Activated naive CD8-positive, alpha-beta T cell treated with anti-CD3 and anti-CD28 coated beads, Interleukin-2, amount 50 U/mL, for 24 hours (primary cell): ENCODE data around the gene TXLNA.

ENCODE experiments used
- ATAC-seq: fragments of 150-1000 bp; cut with Tn5 transposase; one replicate; pipeline ENCODE4 v1.10.0; 2021
- DNase-seq: peaks from one replicate; pipeline ENCODE4 v3.0.0; 2021
- H3K27ac Mint-ChIP-seq: one replicate; pipeline ENCODE4 v1.8.0; 2021; ENCODE audit warnings: mild to moderate bottlenecking, mixed read lengths
- H3K27me3 Mint-ChIP-seq: one replicate; pipeline ENCODE4 v1.8.0; 2021; ENCODE audit warnings: mixed read lengths
- H3K36me3 Mint-ChIP-seq: one replicate; pipeline ENCODE4 v1.8.0; 2021; ENCODE audit warnings: low read depth, mixed read lengths
- H3K4me1 Mint-ChIP-seq: one replicate; pipeline ENCODE4 v1.8.0; 2021; ENCODE audit warnings: mixed read lengths
- H3K4me3 Mint-ChIP-seq: one replicate; pipeline ENCODE4 v1.8.0; 2021; ENCODE audit warnings: mild to moderate bottlenecking, moderate library complexity, mixed read lengths
- H3K9me3 Mint-ChIP-seq: one replicate; pipeline ENCODE4 v1.8.0; 2021; ENCODE audit warnings: mixed read lengths

TXLNA gene

DNA sequence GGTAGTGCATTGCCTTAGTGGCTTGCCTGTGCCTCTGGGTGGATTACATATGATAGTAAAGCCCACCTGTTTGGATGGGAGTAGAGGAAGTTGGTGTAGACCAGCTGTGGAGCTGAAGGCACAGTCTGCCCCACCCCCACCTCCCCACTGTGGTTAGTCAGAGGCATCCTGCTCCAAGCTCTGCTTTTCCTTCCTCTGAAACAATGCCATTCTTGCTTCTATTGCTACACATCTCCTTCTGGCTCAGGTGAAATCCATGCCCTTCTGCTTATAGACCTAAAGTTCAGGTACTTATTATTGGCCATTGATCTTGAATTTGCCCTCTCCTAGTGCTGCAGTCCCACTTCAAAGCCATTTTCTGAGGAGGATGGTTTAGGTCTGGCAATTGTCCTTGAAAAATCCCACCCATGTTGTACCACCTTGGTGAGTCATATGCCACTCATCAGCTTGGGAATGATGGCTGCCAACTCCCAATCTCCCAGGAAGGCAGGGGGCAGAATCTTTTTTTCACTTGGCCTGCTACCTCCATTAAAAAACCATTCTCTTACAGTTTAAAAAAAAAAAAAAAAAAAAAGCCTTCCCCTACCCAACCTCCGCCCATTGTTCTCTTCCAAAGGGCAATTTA, 6.7 kb upstream of the TXLNA start:
- DNase-seq: no peak
- no peak for ATAC-seq
- Mint-ChIP-seq H3K27me3 (no peaks in the 10 kb centered on the region), H3K4me3 (no peak overlapping the region), H3K4me1 (peaks cover 6% of the 10 kb centered on the region), H3K27ac (no peak overlapping the region), H3K9me3 (no peaks in the 10 kb centered on the region), H3K36me3 (peaks cover 47% of the 10 kb centered on the region)

- Mint-ChIP-seq H3K27me3 (no peaks in the 10 kb centered on the region), H3K4me1 (peaks cover 45% of the 10 kb centered on the region), H3K27ac (peak overlapping the region; percentile 98), H3K4me3 (peak overlapping the region; percentile 94), H3K9me3 (no peaks in the 10 kb centered on the region), H3K36me3 (peaks cover 33% of the 10 kb centered on the region)
- no peak for ATAC-seq
- no peak for DNase-seq
Measured at GRCh38 chr1:32178380-32179192, 889 bp upstream of the TXLNA start.

- no peak for ATAC-seq
- Mint-ChIP-seq H3K9me3 (no peaks in the 10 kb centered on the region), H3K27me3 (no peaks in the 10 kb centered on the region), H3K4me3 (peak overlapping the region; percentile 94), H3K27ac (peak overlapping the region; percentile 98), H3K4me1 (peaks cover 50% of the 10 kb centered on the region), H3K36me3 (peaks cover 37% of the 10 kb centered on the region)
- no peak for DNase-seq
Measured at GRCh38 chr1:32179193-32179442, 357 bp upstream of the TXLNA start.

- H3K4me3 Mint-ChIP-seq: peak overlapping the region; percentile 94
- peak overlapping the region; percentile 98 for H3K27ac Mint-ChIP-seq
- peak; percentile 48 for DNase-seq
- H3K27me3 Mint-ChIP-seq: no peaks in the 10 kb centered on the region
- H3K36me3 Mint-ChIP-seq: peaks cover 43% of the 10 kb centered on the region
- ATAC-seq: peak; percentile 21
- peaks cover 61% of the 10 kb centered on the region for H3K4me1 Mint-ChIP-seq
- H3K9me3 Mint-ChIP-seq: no peaks in the 10 kb centered on the region
Measured at GRCh38 chr1:32180186-32181060, 948 bp downstream of the TXLNA start.

- H3K27me3 Mint-ChIP-seq: no peaks in the 10 kb centered on the region
- H3K9me3 Mint-ChIP-seq: no peaks in the 10 kb centered on the region
- H3K27ac Mint-ChIP-seq: peak overlapping the region; percentile 98
- no peak for ATAC-seq
- peak overlapping the region; percentile 94 for H3K4me3 Mint-ChIP-seq
- no peak for DNase-seq
- peaks cover 45% of the 10 kb centered on the region for H3K36me3 Mint-ChIP-seq
- peaks cover 66% of the 10 kb centered on the region for H3K4me1 Mint-ChIP-seq
Measured at GRCh38 chr1:32181065-32181464, 1.6 kb downstream of the TXLNA start.

GRCh38 chr1:32181563-32181962, 2.1 kb downstream of the TXLNA start:
- H3K9me3 Mint-ChIP-seq: no peaks in the 10 kb centered on the region
- H3K27ac Mint-ChIP-seq: peak overlapping the region; percentile 98
- peaks cover 50% of the 10 kb centered on the region for H3K36me3 Mint-ChIP-seq
- H3K27me3 Mint-ChIP-seq: no peaks in the 10 kb centered on the region
- peak overlapping the region; percentile 94 for H3K4me3 Mint-ChIP-seq
- ATAC-seq: no peak
- DNase-seq: no peak
- H3K4me1 Mint-ChIP-seq: peaks cover 70% of the 10 kb centered on the region

DNA sequence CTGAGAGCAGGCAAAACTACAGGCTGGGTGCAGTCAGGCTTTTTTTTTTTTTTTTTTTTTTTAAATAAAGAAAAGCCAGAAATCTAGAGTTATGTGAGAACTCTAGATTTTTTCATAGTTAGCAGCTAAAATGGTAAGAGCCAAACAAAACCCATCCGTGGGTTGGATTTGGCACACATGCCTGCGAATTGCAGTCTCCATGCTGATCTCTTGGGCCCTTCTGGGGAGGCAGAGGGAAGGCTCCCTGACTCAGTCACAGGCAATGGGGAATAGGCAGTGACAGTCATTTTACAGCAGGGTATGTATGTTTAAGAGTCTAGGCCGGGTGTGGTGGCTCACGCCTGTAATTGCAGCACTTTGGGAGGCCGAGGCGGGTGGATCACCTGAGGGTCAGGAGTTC, 2.6 kb downstream of the TXLNA start:
- peak overlapping the region; percentile 94 for H3K4me3 Mint-ChIP-seq
- ATAC-seq: no peak
- no peak for DNase-seq
- no peaks in the 10 kb centered on the region for H3K9me3 Mint-ChIP-seq
- H3K4me1 Mint-ChIP-seq: peaks cover 71% of the 10 kb centered on the region
- peak overlapping the region; percentile 98 for H3K27ac Mint-ChIP-seq
- H3K36me3 Mint-ChIP-seq: peaks cover 52% of the 10 kb centered on the region
- no peaks in the 10 kb centered on the region for H3K27me3 Mint-ChIP-seq

- H3K4me1 Mint-ChIP-seq: peaks cover 59% of the 10 kb centered on the region
Measured at GRCh38 chr1:32184650-32185049, 5.2 kb downstream of the TXLNA start.

GRCh38 chr1:32186077-32186476, 6.6 kb downstream of the TXLNA start:
- ATAC-seq: peak; percentile 22
- peak overlapping the region; percentile 50 for H3K4me3 Mint-ChIP-seq
- H3K27ac Mint-ChIP-seq: peak overlapping the region; percentile 89

More at GRCh38 chr1:32184650-32185049, 5.2 kb downstream of the TXLNA start:
- Mint-ChIP-seq H3K27ac (peak overlapping the region; percentile 39), H3K27me3 (no peaks in the 10 kb centered on the region), H3K9me3 (no peaks in the 10 kb centered on the region), H3K4me3 (peak overlapping the region; percentile 65), H3K36me3 (peaks cover 75% of the 10 kb centered on the region)
- ATAC-seq (no peak), DNase-seq (no peak)

GRCh38 chr1:32186491-32186890, 7.0 kb downstream of the TXLNA start:
- ATAC-seq: no peak
- DNase-seq: no peak
- no peaks in the 10 kb centered on the region for H3K27me3 Mint-ChIP-seq
- no peaks in the 10 kb centered on the region for H3K9me3 Mint-ChIP-seq
- peaks cover 76% of the 10 kb centered on the region for H3K36me3 Mint-ChIP-seq
- peak overlapping the region; percentile 89 for H3K27ac Mint-ChIP-seq
- peak overlapping the region; percentile 50 for H3K4me3 Mint-ChIP-seq
- peaks cover 43% of the 10 kb centered on the region for H3K4me1 Mint-ChIP-seq

More at GRCh38 chr1:32186077-32186476, 6.6 kb downstream of the TXLNA start:
- DNase-seq: no peak
- Mint-ChIP-seq H3K27me3 (no peaks in the 10 kb centered on the region), H3K4me1 (peaks cover 47% of the 10 kb centered on the region), H3K36me3 (peaks cover 76% of the 10 kb centered on the region), H3K9me3 (no peaks in the 10 kb centered on the region)

DNA sequence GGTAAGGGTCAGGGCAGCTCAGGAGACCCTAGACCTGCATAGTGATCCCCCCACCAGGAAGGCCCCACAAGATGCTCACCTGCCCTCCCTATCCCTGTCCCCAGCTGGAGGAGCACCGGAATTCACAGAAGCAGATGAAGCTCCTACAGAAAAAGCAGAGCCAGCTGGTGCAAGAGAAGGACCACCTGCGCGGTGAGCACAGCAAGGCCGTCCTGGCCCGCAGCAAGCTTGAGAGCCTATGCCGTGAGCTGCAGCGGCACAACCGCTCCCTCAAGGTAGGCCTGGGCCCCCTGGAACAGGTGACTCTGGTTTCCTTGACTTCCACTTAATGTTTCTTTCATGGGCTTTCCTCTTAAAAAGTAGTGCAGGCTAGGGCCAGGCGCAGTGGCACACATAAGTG, 8.4 kb downstream of the TXLNA start:
- Mint-ChIP-seq H3K27ac (no peak overlapping the region), H3K4me3 (no peak overlapping the region), H3K9me3 (no peaks in the 10 kb centered on the region), H3K4me1 (peaks cover 33% of the 10 kb centered on the region), H3K27me3 (no peaks in the 10 kb centered on the region), H3K36me3 (peaks cover 79% of the 10 kb centered on the region)
- no peak for ATAC-seq
- no peak for DNase-seq

- DNase-seq (no peak), ATAC-seq (no peak)
- no peak overlapping the region for H3K27ac Mint-ChIP-seq
- peaks cover 44% of the 10 kb centered on the region for H3K4me1 Mint-ChIP-seq
- H3K27me3 Mint-ChIP-seq: no peaks in the 10 kb centered on the region
- H3K36me3 Mint-ChIP-seq: peaks cover 86% of the 10 kb centered on the region
- no peaks in the 10 kb centered on the region for H3K9me3 Mint-ChIP-seq
- H3K4me3 Mint-ChIP-seq: no peak overlapping the region
Measured at GRCh38 chr1:32192220-32192948, 12.9 kb downstream of the TXLNA start.

DNA sequence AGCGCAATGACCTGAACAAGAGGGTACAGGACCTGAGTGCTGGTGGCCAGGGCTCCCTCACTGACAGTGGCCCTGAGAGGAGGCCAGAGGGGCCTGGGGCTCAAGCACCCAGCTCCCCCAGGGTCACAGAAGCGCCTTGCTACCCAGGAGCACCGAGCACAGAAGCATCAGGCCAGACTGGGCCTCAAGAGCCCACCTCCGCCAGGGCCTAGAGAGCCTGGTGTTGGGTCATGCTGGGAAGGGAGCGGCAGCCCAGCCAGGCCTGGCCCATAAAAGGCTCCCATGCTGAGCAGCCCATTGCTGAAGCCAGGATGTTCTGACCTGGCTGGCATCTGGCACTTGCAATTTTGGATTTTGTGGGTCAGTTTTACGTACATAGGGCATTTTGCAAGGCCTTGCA, 15.5 kb downstream of the TXLNA start:
- peaks cover 64% of the 10 kb centered on the region for H3K4me1 Mint-ChIP-seq
- H3K27me3 Mint-ChIP-seq: no peaks in the 10 kb centered on the region
- no peaks in the 10 kb centered on the region for H3K9me3 Mint-ChIP-seq
- no peak overlapping the region for H3K27ac Mint-ChIP-seq
- ATAC-seq (no peak), DNase-seq (no peak)
- no peak overlapping the region for H3K4me3 Mint-ChIP-seq
- H3K36me3 Mint-ChIP-seq: peaks cover 69% of the 10 kb centered on the region

DNA sequence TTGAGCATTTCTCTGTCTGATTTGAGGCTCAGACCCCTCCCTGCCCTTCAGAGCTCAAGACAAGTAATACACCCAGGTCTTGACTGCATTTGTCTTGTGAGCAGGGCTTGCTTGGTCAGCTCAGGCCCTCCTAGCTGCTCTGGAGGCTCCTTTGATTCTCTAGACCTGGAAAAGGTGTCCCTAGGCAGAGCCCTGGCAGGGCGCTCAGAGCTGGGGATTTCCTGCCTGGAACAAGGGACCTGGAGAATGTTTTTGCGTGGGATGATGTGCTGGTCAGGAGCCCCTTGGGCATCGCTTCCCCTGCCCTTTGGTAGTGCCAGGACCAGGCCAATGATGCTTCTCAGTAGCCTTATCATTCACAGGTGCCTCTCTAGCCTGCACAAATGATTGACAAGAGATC, 16.1 kb downstream of the TXLNA start:
- Mint-ChIP-seq H3K4me3 (no peak overlapping the region), H3K27me3 (no peaks in the 10 kb centered on the region), H3K36me3 (peaks cover 64% of the 10 kb centered on the region), H3K9me3 (no peaks in the 10 kb centered on the region), H3K27ac (peak overlapping the region; percentile 31), H3K4me1 (peaks cover 69% of the 10 kb centered on the region)
- ATAC-seq: no peak
- DNase-seq: no peak
